ENCODE results near the gene RAMACL. TPM values are rescaled to one million over a fixed set of nuclear protein-coding genes. Genes with fewer than 3 reads are reported as not detected.

Gene RAMACL
- total RNA-seq, 2 experiments from 2014 or later = 0.30 to 0.41 TPM

DNA sequence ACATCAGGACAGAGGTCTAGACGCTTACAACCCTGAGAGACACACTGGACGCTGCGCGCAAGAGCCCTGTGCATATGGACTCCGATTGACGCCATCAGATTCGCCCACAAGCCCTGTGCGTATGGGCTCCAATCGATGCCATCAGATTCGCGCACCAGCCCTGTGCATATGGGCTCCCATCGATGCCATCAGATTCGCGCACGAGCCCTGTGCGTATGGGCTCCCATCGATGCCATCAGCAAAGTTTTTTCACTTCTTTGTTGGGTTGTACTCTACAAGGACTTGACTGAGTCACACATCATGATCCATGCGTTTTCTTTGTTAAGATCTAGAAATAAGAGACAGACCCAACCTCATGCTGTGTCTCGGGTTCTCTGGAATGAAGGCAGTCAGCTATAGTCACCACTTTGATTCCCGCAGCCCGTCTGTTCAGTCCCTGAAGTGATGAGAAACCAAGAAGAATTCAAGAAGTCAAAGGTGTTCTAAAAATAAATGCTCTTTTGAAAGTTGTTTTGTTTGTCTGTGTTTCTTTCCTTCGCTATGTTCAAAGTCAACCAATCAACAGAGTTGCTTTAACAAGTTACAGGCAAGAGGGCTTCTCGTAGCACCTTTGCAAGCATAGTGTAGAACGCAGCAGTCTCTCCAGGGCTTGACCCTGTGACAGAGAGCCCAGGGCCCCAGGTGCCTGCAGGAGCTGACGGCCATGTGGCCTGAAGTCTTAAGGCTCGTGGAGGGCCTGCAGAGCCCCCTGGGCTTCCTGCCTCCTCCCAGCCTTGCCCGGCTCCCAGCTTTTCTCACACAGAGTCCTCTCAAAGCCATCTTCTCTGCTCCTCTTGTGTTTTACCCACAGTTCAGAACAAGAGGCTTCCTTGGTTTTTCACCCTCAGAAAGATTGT is 32.6 kb upstream of the RAMACL start:
- H3K79me2 ChIP-seq (ENCODE audit: insufficient read depth, low read depth, low read length) = no peaks in the 10 kb centered on the region
- no peak overlapping the region for H3K4me3 ChIP-seq (ENCODE audit: low read depth, low read length, poor library complexity, severe bottlenecking)
- intact Hi-C loops (cut with micrococcal nuclease; ENCODE audit: unreplicated experiment) = no loop called here
- ChIA-PET POLR2A (interaction anchor here (1.1 kb wide), 1 partner anchor 14 kb away, joined by 5 read pairs; no protein-coding TSS in a partner anchor), CTCF (ENCODE audit: unreplicated experiment) (no interaction called here)
- no peaks in the 10 kb centered on the region for H3K9me2 ChIP-seq (ENCODE audit: insufficient read depth, low read length)
- H2AFZ ChIP-seq (ENCODE audit: low read length) = no peak overlapping the region
- H3K4me2 ChIP-seq (ENCODE audit: low read length) = no peak overlapping the region
- H3K4me1 ChIP-seq (ENCODE audit: insufficient read depth, low read length, poor library complexity, severe bottlenecking) = no peaks in the 10 kb centered on the region
- H3K36me3 ChIP-seq (ENCODE audit: insufficient read depth, low read length) = no peaks in the 10 kb centered on the region
- no TSS peak for BruUV-seq (replicated peaks)
- TF ChIP-seq, protein P1, sequence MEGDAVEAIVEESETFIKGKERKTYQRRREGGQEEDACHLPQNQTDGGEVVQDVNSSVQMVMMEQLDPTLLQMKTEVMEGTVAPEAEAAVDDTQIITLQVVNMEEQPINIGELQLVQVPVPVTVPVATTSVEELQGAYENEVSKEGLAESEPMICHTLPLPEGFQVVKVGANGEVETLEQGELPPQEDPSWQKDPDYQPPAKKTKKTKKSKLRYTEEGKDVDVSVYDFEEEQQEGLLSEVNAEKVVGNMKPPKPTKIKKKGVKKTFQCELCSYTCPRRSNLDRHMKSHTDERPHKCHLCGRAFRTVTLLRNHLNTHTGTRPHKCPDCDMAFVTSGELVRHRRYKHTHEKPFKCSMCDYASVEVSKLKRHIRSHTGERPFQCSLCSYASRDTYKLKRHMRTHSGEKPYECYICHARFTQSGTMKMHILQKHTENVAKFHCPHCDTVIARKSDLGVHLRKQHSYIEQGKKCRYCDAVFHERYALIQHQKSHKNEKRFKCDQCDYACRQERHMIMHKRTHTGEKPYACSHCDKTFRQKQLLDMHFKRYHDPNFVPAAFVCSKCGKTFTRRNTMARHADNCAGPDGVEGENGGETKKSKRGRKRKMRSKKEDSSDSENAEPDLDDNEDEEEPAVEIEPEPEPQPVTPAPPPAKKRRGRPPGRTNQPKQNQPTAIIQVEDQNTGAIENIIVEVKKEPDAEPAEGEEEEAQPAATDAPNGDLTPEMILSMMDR (conservative IDR thresholded peaks at IDR 0.05; ENCODE audit: low read length) = no peak
- TF ChIP-seq EZH2phosphoT487 (IDR thresholded peaks at IDR 0.05; ENCODE audit: borderline replicate concordance, low read depth, low read length) = no peak
- no peak for DNase-seq (ENCODE audit: low spot score)
- H4K20me1 ChIP-seq (ENCODE audit: insufficient read depth, low read length) = no peaks in the 10 kb centered on the region
- no peaks in the 10 kb centered on the region for H3K9me3 ChIP-seq (ENCODE audit: low read length)
- no peak overlapping the region for H3K27ac ChIP-seq (ENCODE audit: low read depth, low read length, poor library complexity, severe bottlenecking)

GRCh38 chr6:166618251-166618650 is 31.8 kb upstream of the RAMACL start:
- Histone ChIP-seq H3K4me1 (ENCODE audit: insufficient read depth, low read length, poor library complexity, severe bottlenecking) (no peaks in the 10 kb centered on the region), H3K9me2 (ENCODE audit: insufficient read depth, low read length) (no peaks in the 10 kb centered on the region), H4K20me1 (ENCODE audit: insufficient read depth, low read length) (no peaks in the 10 kb centered on the region), H3K79me2 (ENCODE audit: insufficient read depth, low read depth, low read length) (no peaks in the 10 kb centered on the region), H3K4me3 (ENCODE audit: low read depth, low read length, poor library complexity, severe bottlenecking) (no peak overlapping the region), H3K36me3 (ENCODE audit: insufficient read depth, low read length) (no peaks in the 10 kb centered on the region), H3K4me2 (ENCODE audit: low read length) (no peak overlapping the region), H2AFZ (ENCODE audit: low read length) (no peak overlapping the region), H3K9me3 (ENCODE audit: low read length) (no peaks in the 10 kb centered on the region), H3K27ac (ENCODE audit: low read depth, low read length, poor library complexity, severe bottlenecking) (no peak overlapping the region)
- TF ChIP-seq EZH2phosphoT487 (IDR thresholded peaks at IDR 0.05; ENCODE audit: borderline replicate concordance, low read depth, low read length) = no peak
- TF ChIP-seq, protein P1 (conservative IDR thresholded peaks at IDR 0.05; ENCODE audit: low read length) = no peak
- POLR2A ChIA-PET = no interaction called here
- no TSS peak for BruUV-seq (replicated peaks)
- CTCF ChIA-PET (ENCODE audit: unreplicated experiment) = no interaction called here
- intact Hi-C loops (cut with micrococcal nuclease; ENCODE audit: unreplicated experiment) = no loop called here
- DNase-seq (ENCODE audit: low spot score) = no peak

DNA sequence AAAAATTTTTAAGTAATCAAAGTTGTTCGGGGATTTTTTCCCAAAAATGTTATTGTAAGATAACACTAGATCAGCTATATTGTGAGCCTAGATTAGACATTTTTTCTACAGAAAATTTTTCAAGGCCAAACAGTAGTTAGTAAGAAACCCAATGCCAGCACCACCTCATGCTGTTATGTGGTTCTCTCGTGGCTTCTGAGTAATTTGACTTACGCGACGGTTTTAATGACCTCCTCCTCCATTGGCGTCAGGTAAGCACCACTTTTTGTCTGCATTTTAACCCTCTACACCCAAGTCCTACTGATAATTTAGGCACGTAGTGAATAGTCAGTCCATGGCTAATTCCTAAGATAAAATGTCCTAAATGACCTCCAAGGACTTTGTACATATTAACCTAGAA is 30.9 kb upstream of the RAMACL start:
- intact Hi-C loops (cut with micrococcal nuclease; ENCODE audit: unreplicated experiment) = no loop called here
- Histone ChIP-seq H4K20me1 (ENCODE audit: insufficient read depth, low read length) (no peaks in the 10 kb centered on the region), H3K9me3 (ENCODE audit: low read length) (no peaks in the 10 kb centered on the region), H3K4me2 (ENCODE audit: low read length) (no peak overlapping the region), H3K36me3 (ENCODE audit: insufficient read depth, low read length) (no peaks in the 10 kb centered on the region), H2AFZ (ENCODE audit: low read length) (no peak overlapping the region), H3K79me2 (ENCODE audit: insufficient read depth, low read depth, low read length) (no peaks in the 10 kb centered on the region), H3K4me3 (ENCODE audit: low read depth, low read length, poor library complexity, severe bottlenecking) (no peak overlapping the region), H3K27ac (ENCODE audit: low read depth, low read length, poor library complexity, severe bottlenecking) (no peak overlapping the region), H3K4me1 (ENCODE audit: insufficient read depth, low read length, poor library complexity, severe bottlenecking) (no peaks in the 10 kb centered on the region), H3K9me2 (ENCODE audit: insufficient read depth, low read length) (no peaks in the 10 kb centered on the region)
- ChIA-PET CTCF (ENCODE audit: unreplicated experiment) (no interaction called here), POLR2A (interaction anchor here (0.6 kb wide), 1 partner anchor 342 kb away, joined by 3 read pairs; no protein-coding TSS in a partner anchor)
- BruUV-seq (replicated peaks) = no TSS peak
- no peak for DNase-seq (ENCODE audit: low spot score)
- TF ChIP-seq, protein P1 (conservative IDR thresholded peaks at IDR 0.05; ENCODE audit: low read length) = no peak
- no peak for TF ChIP-seq EZH2phosphoT487 (IDR thresholded peaks at IDR 0.05; ENCODE audit: borderline replicate concordance, low read depth, low read length)
